ENCODE measurements around the gene GFI1. TPM values are rescaled to one million over a fixed set of nuclear protein-coding genes. Genes with fewer than 3 reads are reported as not detected.
A peak's percentile ranks its signal among the peaks of the same experiment; 100 is the strongest.
"Not testable (repeated sequence)": the region's sequence is repeated elsewhere in the genome, so short reads cannot be mapped to it uniquely, and the experiment has no call there.

GFI1 gene
- total and polyA plus RNA-seq, 2 of the 13 experiments (the other 11 are each of a cell fraction or from before 2014, with no cell fraction given): 10.3 to 10.5 TPM

GRCh38 chr1:92486251-92487077 lies at the start of gene GFI1 (continued):
- TF ChIP-seq ATAD3A (CRISPR knock-in tag; IDR thresholded peaks at IDR 0.05) (no peak), RFX5 (IDR thresholded peaks at IDR 0.05; ENCODE audit: low read depth, low read length) (no peak), SAFB2 (CRISPR knock-in tag; IDR thresholded peaks at IDR 0.05; ENCODE audit: borderline replicate concordance, low read depth) (peak; percentile 45; the same call in 1 of the 2 replicates), ZNF101 (CRISPR knock-in tag; IDR thresholded peaks at IDR 0.05; ENCODE audit: borderline replicate concordance, low read depth) (no peak), ARNT2 (CRISPR knock-in tag; IDR thresholded peaks at IDR 0.05; ENCODE audit: low read depth) (no peak), ZNF615 (CRISPR knock-in tag; IDR thresholded peaks at IDR 0.05; ENCODE audit: borderline replicate concordance) (no peak), ARHGAP35 (CRISPR knock-in tag; IDR thresholded peaks at IDR 0.05; ENCODE audit: borderline replicate concordance) (no peak), CAMTA2 (CRISPR knock-in tag; IDR thresholded peaks at IDR 0.05; ENCODE audit: borderline replicate concordance) (no peak), SMAD3 (CRISPR knock-in tag; IDR thresholded peaks at IDR 0.05) (peak; percentile 65; the same call in 1 of the 2 replicates), HOXA5 (CRISPR knock-in tag; IDR thresholded peaks at IDR 0.05) (peak; percentile 81), KAT8 (CRISPR knock-in tag; IDR thresholded peaks at IDR 0.05) (peak; percentile 61; the same call in 1 of the 2 replicates), PTBP1 (IDR thresholded peaks at IDR 0.05; ENCODE audit: low read depth, low read length, poor library complexity, severe bottlenecking) (no peak), ZSCAN12 (CRISPR knock-in tag; IDR thresholded peaks at IDR 0.05) (peak; percentile 73; the same call in 1 of the 2 replicates), ZEB1 (IDR thresholded peaks at IDR 0.05; ENCODE audit: insufficient replicate concordance, low read depth) (no peak), ZNF33A (CRISPR knock-in tag; IDR thresholded peaks at IDR 0.05; ENCODE audit: borderline replicate concordance) (no peak), SMAD1 (CRISPR knock-in tag; IDR thresholded peaks at IDR 0.05; ENCODE audit: borderline replicate concordance, low read depth) (no peak), POLR2AphosphoS5 (IDR thresholded peaks at IDR 0.05; ENCODE audit: low read depth, low read length) (peak; percentile 48), ERF (CRISPR knock-in tag; IDR thresholded peaks at IDR 0.05) (peak; percentile 50; the same call in 1 of the 2 replicates), KDM6A (CRISPR knock-in tag; IDR thresholded peaks at IDR 0.05; ENCODE audit: low read depth) (no peak), SP5 (CRISPR knock-in tag; IDR thresholded peaks at IDR 0.05; ENCODE audit: borderline replicate concordance, low read depth) (0 out of 2 replicates have a peak, but pooled peaks have one; percentile 20), ZNF232 (CRISPR knock-in tag; IDR thresholded peaks at IDR 0.05; ENCODE audit: borderline replicate concordance) (peak; percentile 74)
- TF ChIP-seq, protein P1, sequence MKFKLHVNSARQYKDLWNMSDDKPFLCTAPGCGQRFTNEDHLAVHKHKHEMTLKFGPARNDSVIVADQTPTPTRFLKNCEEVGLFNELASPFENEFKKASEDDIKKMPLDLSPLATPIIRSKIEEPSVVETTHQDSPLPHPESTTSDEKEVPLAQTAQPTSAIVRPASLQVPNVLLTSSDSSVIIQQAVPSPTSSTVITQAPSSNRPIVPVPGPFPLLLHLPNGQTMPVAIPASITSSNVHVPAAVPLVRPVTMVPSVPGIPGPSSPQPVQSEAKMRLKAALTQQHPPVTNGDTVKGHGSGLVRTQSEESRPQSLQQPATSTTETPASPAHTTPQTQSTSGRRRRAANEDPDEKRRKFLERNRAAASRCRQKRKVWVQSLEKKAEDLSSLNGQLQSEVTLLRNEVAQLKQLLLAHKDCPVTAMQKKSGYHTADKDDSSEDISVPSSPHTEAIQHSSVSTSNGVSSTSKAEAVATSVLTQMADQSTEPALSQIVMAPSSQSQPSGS (CRISPR knock-in tag; IDR thresholded peaks at IDR 0.05): no peak
- TF ChIP-seq, protein P2, sequence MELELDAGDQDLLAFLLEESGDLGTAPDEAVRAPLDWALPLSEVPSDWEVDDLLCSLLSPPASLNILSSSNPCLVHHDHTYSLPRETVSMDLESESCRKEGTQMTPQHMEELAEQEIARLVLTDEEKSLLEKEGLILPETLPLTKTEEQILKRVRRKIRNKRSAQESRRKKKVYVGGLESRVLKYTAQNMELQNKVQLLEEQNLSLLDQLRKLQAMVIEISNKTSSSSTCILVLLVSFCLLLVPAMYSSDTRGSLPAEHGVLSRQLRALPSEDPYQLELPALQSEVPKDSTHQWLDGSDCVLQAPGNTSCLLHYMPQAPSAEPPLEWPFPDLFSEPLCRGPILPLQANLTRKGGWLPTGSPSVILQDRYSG (CRISPR knock-in tag; IDR thresholded peaks at IDR 0.05): 0 out of 2 replicates have a peak, but pooled peaks have one; percentile 36

- ATAC-seq, FAIRE-seq: not testable (repeated sequence)
Measured at GRCh38 chr1:92532371-92532770, 45.6 kb upstream of the GFI1 start.

More at GRCh38 chr1:92532371-92532770, 45.6 kb upstream of the GFI1 start:
- H3K27ac ChIP-seq (ENCODE audit: extremely low read length, insufficient read depth, low read length); BruUV-seq (replicated peaks); in situ Hi-C loops (cut with HindIII; ENCODE audit: extremely low pct_ligation_motif_present, low pct_unique_long_range_greater_than_20kb); H3K36me3 ChIP-seq (replicated peaks in 1 of 2; ENCODE audit: control insufficient read depth in 1 of 2, insufficient read depth in 2 of 2, low read length in 2 of 2); H3K9ac ChIP-seq (ENCODE audit: insufficient read depth, low read depth, low read length); DNase-seq (ENCODE audit: low spot score); H3K4me2 ChIP-seq (ENCODE audit: low read depth, low read length); H3K9me3 ChIP-seq (ENCODE audit: low read length); H2AFZ ChIP-seq (ENCODE audit: low read length); H4K20me1 ChIP-seq (ENCODE audit: insufficient read depth, low read length); H3K4me3 ChIP-seq (replicated peaks in 1 of 3; ENCODE audit: insufficient read depth in 1 of 3, low read depth in 2 of 3, low read length in 3 of 3); POLR2A ChIA-PET; H3K27me3 ChIP-seq (ENCODE audit: control insufficient read depth in 1 of 2, insufficient read depth in 2 of 2, low read length in 2 of 2); H3K79me2 ChIP-seq (ENCODE audit: insufficient read depth, low read length); intact Hi-C loops (cut with micrococcal nuclease; ENCODE audit: unreplicated experiment): not testable (repeated sequence)
- 92% methylated on average over 4 of the region's 4 CpGs for WGBS (ENCODE audit: low lambda C conversion rate)
- peaks cover 49% of the 10 kb centered on the region for H3K4me1 ChIP-seq (ENCODE audit: insufficient read depth, low read length)
- CTCF ChIA-PET (ENCODE audit: low intra/inter-chr PET ratio, low total read pairs): interaction anchor here (0.5 kb wide), 1 partner anchor 30 kb away, joined by 3 read pairs; no protein-coding TSS in a partner anchor

Measured in HepG2 (cell line).